Lower leg skin (tissue), 4 donors: ENCODE results near the gene PDE9A. TPM values are rescaled to one million over a fixed set of nuclear protein-coding genes. Genes with fewer than 3 reads are reported as not detected.

Experiments
- DNase-seq, 2 donors: peaks; one replicate each; pipeline ENCODE4 v3.0.0-alpha.2; 2019; ENCODE audit warnings: low spot score in 2 of 2
- H3K4me3 ChIP-seq: fragments of 200-600 bp; sonication (generic); 2 replicates; pipeline ENCODE4 v1.5.1; 2017; ENCODE audit warnings: mild to moderate bottlenecking, low read depth; ENCODE audit not compliant: poor library complexity, severe bottlenecking
- CTCF ChIP-seq, 3 donors: fragments of 450-650 bp; IDR thresholded peaks; one replicate each; pipeline ENCODE4 v1.5.1; 2016; ENCODE audit warnings: antibody characterized with exemption in 3 of 3, mild to moderate bottlenecking in 3 of 3, moderate library complexity in 2 of 3
- POLR2A ChIP-seq, 2 donors: fragments of 450-650 bp; IDR thresholded peaks; one replicate each; pipeline ENCODE4 v1.6.1; 2016 to 2017; ENCODE audit warnings: antibody characterized with exemption in 2 of 2, mild to moderate bottlenecking in 1 of 2, moderate library complexity in 1 of 2
- WGBS, 2 donors: methylation state at CpG; one replicate each; pipeline ENCODE4 v1.1.5; 2018; 5-methylcytosine and 5-hydroxymethylcytosine counted together
- intact Hi-C: fragments of 100-400 bp; cut with DNase I; formaldehyde crosslinking; loops from one replicate; pipeline ENCODE4 v1.15.0; 2023; ENCODE audit warnings: low total_unique reads
- total RNA-seq, 4 donors: library from RNA; depleted of rRNA; stranded (reverse); fragments of >200 nt; gene quantifications; one replicate each; pipeline ENCODE4 v1.1.0, GENCODE V29; 2016

Gene PDE9A
- total RNA-seq, 4 donors from 2014 or later = 2.1 to 16.3 (median 9.0) TPM

GRCh38 chr21:42740405-42740909 is 87.0 kb downstream of the PDE9A start:
- TF ChIP-seq CTCF (IDR thresholded peaks at IDR 0.05) (no peak), POLR2A (IDR thresholded peaks at IDR 0.05) (no peak)
- WGBS, 2 donors = 90 to 97% methylated on average over 1 of the region's 1 CpG
- intact Hi-C loops = no loop called here
- no peak overlapping the region for H3K4me3 ChIP-seq
- DNase-seq = no peak

GRCh38 chr21:42741066-42741465 is 87.6 kb downstream of the PDE9A start:
- intact Hi-C loops = no loop called here
- 74 to 82% methylated on average over 10 of the region's 10 CpGs for WGBS, 2 donors
- DNase-seq = no peak
- H3K4me3 ChIP-seq = no peak overlapping the region
- no peak for TF ChIP-seq POLR2A (IDR thresholded peaks at IDR 0.05)
- no peak for TF ChIP-seq CTCF (IDR thresholded peaks at IDR 0.05)

- DNase-seq = no peak
- no peak overlapping the region for H3K4me3 ChIP-seq
- intact Hi-C loops = no loop called here
- WGBS, 2 donors = 82 to 86% methylated on average over 30 of the region's 30 CpGs
- TF ChIP-seq CTCF (IDR thresholded peaks at IDR 0.05) = no peak
- no peak for TF ChIP-seq POLR2A (IDR thresholded peaks at IDR 0.05)
These were observed 91.4 kb downstream of the PDE9A start for GRCh38 chr21:42744520-42745445.

- no peak for TF ChIP-seq CTCF (IDR thresholded peaks at IDR 0.05)
- TF ChIP-seq POLR2A (IDR thresholded peaks at IDR 0.05) = no peak
- WGBS, 2 donors = 61 to 71% methylated on average over 19 to 22 of the region's 22 CpGs
- intact Hi-C loops = no loop called here
- H3K4me3 ChIP-seq = no peak overlapping the region
- DNase-seq = no peak
These were observed 92.3 kb downstream of the PDE9A start for GRCh38 chr21:42745511-42746239.

- 77 to 83% methylated on average over 7 of the region's 7 CpGs for WGBS, 2 donors
These were observed 92.8 kb downstream of the PDE9A start for GRCh38 chr21:42746240-42746592.

More at GRCh38 chr21:42746240-42746592, 92.8 kb downstream of the PDE9A start:
- TF ChIP-seq POLR2A (IDR thresholded peaks at IDR 0.05) (no peak), CTCF (IDR thresholded peaks at IDR 0.05) (no peak)
- intact Hi-C loops = no loop called here
- DNase-seq = no peak
- H3K4me3 ChIP-seq = no peak overlapping the region
